ENCODE data around the gene DNA2.
"Not testable (repeated sequence)": the region's sequence is repeated elsewhere in the genome, so short reads cannot be mapped to it uniquely, and the experiment has no call there.

DNA sequence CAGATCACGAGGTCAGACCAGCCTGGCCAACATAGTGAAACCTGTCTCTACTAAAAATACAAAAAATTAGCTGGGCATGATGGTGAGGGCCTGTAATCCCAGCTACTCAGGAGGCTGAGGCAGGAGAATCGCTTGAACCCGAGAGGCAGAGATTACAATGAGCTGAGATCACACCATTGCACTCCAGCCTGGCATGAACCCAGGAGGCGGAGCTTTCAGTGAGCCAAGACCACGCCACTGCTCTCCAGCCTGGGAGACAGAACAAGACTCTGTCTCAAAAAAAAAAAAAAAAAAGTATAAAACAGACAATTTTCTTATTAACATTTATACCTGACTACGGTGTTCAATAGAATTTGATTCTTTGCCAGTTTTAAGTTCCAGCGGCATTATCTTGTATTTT is 22.1 kb downstream of the DNA2 start:
- TF ChIP-seq POLR2A, POLR2AphosphoS5 (IDR thresholded peaks at IDR 0.05): not testable (repeated sequence)
- TF ChIP-seq, protein P1, sequence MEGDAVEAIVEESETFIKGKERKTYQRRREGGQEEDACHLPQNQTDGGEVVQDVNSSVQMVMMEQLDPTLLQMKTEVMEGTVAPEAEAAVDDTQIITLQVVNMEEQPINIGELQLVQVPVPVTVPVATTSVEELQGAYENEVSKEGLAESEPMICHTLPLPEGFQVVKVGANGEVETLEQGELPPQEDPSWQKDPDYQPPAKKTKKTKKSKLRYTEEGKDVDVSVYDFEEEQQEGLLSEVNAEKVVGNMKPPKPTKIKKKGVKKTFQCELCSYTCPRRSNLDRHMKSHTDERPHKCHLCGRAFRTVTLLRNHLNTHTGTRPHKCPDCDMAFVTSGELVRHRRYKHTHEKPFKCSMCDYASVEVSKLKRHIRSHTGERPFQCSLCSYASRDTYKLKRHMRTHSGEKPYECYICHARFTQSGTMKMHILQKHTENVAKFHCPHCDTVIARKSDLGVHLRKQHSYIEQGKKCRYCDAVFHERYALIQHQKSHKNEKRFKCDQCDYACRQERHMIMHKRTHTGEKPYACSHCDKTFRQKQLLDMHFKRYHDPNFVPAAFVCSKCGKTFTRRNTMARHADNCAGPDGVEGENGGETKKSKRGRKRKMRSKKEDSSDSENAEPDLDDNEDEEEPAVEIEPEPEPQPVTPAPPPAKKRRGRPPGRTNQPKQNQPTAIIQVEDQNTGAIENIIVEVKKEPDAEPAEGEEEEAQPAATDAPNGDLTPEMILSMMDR (IDR thresholded peaks at IDR 0.05), result not testable (repeated sequence)

All from breast epithelium (tissue), 3 donors.